H1 (cell line): ENCODE data around the gene EEF2. TPM values are rescaled to one million over a fixed set of nuclear protein-coding genes. Genes with fewer than 3 reads are reported as not detected.

ENCODE experiments used
- ASH2L ChIP-seq: fragments of 200-600, 300-600 bp; sonication (generic); IDR thresholded peaks from one replicate; pipeline ENCODE4 v1.7.1; 2017; ENCODE audit warnings: low read length
- JUND ChIP-seq: IDR thresholded peaks from 2 replicates; pipeline ENCODE4 v1.6.1; 2011; ENCODE audit warnings: mild to moderate bottlenecking, improper control_type of control experiment, low read length
- KDM1A ChIP-seq: fragments of 200-600, 300-600 bp; sonication (generic); IDR thresholded peaks from 2 replicates; pipeline ENCODE4 v1.7.1; 2016; ENCODE audit warnings: mild to moderate bottlenecking, low read length, borderline replicate concordance
- NRF1 ChIP-seq: IDR thresholded peaks from 2 replicates; pipeline ENCODE4 v1.6.1; 2011; ENCODE audit warnings: mild to moderate bottlenecking, low read depth, low read length, improper control_type of control experiment
- POLR2AphosphoS5 ChIP-seq: IDR thresholded peaks from 2 replicates; pipeline ENCODE4 v1.6.1; 2011; ENCODE audit warnings: low read depth, low read length
- YY1 ChIP-seq: IDR thresholded peaks from 2 replicates; pipeline ENCODE4 v1.6.1; 2011; ENCODE audit warnings: low read depth, mild to moderate bottlenecking, low read length
- polyA plus RNA-seq, 7 experiments: library from polyadenylated mRNA; depleted of rRNA in 3 of 7; stranded (reverse) in 5 of 7; unstranded in 2 of 7; fragments of >200 nt in 5 of 7; fragments of 200-250 nt in 2 of 7; gene quantifications; 1 replicate in 5 of 7; 2 replicates in 1 of 7; 4 replicates in 1 of 7; pipeline versions ENCODE4 v1.2.1 to v1.2.3, GENCODE V29; 2011 to 2013; ENCODE audit warnings: missing spikeins in 2 of 7, mixed read lengths in 2 of 7
- total RNA-seq: library from RNA; stranded (reverse); fragmentation: NEBNext Ultra II Directional; extraction: Animal tissue kit (Norgen Biotek cat#: 25700); gene quantifications from 2 replicates; pipeline ENCODE4 v1.2.1, GENCODE V29; 2021
- TF ChIP-seq, protein P1 (sequence below): fragments of 300-600 bp; sonication (generic); IDR thresholded peaks from 2 replicates; pipeline ENCODE4 v1.7.1; 2012; ENCODE audit warnings: low read length, moderate library complexity, mild to moderate bottlenecking, inconsistent platforms; ENCODE audit not compliant: insufficient replicate concordance
- TF ChIP-seq, protein P2 (sequence below), 3 experiments: IDR thresholded peaks; 1 replicate in 2 of 3; 2 replicates in 1 of 3; pipeline versions ENCODE4 v1.5.1 to v1.6.1; 2011; ENCODE audit warnings: low read length in 3 of 3, mild to moderate bottlenecking in 3 of 3, inconsistent platforms in 2 of 3, low read depth in 1 of 3, moderate library complexity in 1 of 3; ENCODE audit not compliant: insufficient read depth in 1 of 3; ENCODE audit errors: control extremely low read depth in 1 of 3

EEF2 gene
- total and polyA plus RNA-seq, 2 of the 8 experiments (the other 6 are each of a cell fraction or from before 2014, with no cell fraction given) = 1,554 to 3,380 TPM

DNA sequence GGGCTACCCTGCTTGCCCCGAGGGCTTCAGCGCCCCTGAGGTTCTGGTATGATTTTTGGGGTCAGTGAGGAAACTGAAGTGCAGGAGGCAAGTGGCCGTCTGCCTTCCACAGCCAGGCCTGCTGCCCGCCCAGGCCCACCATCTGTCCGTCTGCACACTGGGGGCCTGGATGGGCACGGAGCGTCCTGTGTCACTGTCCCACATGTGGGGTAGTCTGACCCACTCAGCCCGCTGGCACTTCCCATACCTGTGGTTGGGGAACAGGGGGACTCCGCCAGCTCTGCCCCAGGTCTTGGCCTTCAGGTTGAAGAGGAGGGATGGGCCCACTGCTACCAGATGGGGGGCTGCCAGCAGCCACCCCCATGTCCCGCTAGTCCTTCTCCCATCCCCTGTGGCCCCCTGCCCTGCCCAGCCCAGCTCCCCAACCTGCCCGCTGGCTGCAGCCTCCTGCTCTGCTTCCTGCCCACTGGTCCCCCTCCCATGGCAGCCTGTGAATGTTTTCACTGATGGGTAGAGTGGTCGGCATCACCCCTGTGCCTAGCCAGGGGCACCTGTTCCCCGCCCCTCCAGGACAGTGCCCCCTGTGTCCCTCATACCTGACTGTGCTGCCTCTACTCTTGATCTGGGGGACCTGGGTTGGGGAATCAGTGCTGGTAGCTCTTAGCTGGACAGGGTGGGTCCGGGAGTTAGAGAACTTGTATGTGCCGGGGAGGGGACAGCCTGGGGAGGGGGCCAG lies 31.8 kb upstream of the EEF2 start (continued):
- TF ChIP-seq, protein P1, sequence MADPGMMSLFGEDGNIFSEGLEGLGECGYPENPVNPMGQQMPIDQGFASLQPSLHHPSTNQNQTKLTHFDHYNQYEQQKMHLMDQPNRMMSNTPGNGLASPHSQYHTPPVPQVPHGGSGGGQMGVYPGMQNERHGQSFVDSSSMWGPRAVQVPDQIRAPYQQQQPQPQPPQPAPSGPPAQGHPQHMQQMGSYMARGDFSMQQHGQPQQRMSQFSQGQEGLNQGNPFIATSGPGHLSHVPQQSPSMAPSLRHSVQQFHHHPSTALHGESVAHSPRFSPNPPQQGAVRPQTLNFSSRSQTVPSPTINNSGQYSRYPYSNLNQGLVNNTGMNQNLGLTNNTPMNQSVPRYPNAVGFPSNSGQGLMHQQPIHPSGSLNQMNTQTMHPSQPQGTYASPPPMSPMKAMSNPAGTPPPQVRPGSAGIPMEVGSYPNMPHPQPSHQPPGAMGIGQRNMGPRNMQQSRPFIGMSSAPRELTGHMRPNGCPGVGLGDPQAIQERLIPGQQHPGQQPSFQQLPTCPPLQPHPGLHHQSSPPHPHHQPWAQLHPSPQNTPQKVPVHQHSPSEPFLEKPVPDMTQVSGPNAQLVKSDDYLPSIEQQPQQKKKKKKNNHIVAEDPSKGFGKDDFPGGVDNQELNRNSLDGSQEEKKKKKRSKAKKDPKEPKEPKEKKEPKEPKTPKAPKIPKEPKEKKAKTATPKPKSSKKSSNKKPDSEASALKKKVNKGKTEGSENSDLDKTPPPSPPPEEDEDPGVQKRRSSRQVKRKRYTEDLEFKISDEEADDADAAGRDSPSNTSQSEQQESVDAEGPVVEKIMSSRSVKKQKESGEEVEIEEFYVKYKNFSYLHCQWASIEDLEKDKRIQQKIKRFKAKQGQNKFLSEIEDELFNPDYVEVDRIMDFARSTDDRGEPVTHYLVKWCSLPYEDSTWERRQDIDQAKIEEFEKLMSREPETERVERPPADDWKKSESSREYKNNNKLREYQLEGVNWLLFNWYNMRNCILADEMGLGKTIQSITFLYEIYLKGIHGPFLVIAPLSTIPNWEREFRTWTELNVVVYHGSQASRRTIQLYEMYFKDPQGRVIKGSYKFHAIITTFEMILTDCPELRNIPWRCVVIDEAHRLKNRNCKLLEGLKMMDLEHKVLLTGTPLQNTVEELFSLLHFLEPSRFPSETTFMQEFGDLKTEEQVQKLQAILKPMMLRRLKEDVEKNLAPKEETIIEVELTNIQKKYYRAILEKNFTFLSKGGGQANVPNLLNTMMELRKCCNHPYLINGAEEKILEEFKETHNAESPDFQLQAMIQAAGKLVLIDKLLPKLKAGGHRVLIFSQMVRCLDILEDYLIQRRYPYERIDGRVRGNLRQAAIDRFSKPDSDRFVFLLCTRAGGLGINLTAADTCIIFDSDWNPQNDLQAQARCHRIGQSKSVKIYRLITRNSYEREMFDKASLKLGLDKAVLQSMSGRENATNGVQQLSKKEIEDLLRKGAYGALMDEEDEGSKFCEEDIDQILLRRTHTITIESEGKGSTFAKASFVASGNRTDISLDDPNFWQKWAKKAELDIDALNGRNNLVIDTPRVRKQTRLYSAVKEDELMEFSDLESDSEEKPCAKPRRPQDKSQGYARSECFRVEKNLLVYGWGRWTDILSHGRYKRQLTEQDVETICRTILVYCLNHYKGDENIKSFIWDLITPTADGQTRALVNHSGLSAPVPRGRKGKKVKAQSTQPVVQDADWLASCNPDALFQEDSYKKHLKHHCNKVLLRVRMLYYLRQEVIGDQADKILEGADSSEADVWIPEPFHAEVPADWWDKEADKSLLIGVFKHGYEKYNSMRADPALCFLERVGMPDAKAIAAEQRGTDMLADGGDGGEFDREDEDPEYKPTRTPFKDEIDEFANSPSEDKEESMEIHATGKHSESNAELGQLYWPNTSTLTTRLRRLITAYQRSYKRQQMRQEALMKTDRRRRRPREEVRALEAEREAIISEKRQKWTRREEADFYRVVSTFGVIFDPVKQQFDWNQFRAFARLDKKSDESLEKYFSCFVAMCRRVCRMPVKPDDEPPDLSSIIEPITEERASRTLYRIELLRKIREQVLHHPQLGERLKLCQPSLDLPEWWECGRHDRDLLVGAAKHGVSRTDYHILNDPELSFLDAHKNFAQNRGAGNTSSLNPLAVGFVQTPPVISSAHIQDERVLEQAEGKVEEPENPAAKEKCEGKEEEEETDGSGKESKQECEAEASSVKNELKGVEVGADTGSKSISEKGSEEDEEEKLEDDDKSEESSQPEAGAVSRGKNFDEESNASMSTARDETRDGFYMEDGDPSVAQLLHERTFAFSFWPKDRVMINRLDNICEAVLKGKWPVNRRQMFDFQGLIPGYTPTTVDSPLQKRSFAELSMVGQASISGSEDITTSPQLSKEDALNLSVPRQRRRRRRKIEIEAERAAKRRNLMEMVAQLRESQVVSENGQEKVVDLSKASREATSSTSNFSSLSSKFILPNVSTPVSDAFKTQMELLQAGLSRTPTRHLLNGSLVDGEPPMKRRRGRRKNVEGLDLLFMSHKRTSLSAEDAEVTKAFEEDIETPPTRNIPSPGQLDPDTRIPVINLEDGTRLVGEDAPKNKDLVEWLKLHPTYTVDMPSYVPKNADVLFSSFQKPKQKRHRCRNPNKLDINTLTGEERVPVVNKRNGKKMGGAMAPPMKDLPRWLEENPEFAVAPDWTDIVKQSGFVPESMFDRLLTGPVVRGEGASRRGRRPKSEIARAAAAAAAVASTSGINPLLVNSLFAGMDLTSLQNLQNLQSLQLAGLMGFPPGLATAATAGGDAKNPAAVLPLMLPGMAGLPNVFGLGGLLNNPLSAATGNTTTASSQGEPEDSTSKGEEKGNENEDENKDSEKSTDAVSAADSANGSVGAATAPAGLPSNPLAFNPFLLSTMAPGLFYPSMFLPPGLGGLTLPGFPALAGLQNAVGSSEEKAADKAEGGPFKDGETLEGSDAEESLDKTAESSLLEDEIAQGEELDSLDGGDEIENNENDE = no peak
- TF ChIP-seq NRF1 = no peak
- TF ChIP-seq JUND = no peak
- TF ChIP-seq ASH2L = no peak
- TF ChIP-seq, protein P2, sequence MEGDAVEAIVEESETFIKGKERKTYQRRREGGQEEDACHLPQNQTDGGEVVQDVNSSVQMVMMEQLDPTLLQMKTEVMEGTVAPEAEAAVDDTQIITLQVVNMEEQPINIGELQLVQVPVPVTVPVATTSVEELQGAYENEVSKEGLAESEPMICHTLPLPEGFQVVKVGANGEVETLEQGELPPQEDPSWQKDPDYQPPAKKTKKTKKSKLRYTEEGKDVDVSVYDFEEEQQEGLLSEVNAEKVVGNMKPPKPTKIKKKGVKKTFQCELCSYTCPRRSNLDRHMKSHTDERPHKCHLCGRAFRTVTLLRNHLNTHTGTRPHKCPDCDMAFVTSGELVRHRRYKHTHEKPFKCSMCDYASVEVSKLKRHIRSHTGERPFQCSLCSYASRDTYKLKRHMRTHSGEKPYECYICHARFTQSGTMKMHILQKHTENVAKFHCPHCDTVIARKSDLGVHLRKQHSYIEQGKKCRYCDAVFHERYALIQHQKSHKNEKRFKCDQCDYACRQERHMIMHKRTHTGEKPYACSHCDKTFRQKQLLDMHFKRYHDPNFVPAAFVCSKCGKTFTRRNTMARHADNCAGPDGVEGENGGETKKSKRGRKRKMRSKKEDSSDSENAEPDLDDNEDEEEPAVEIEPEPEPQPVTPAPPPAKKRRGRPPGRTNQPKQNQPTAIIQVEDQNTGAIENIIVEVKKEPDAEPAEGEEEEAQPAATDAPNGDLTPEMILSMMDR (IDR thresholded peaks at IDR 0.05; ENCODE audit: control extremely low read depth in 1 of 3, insufficient read depth in 1 of 3, low read depth in 1 of 3, low read length in 3 of 3) = no peak
- no peak for TF ChIP-seq YY1
- no peak for TF ChIP-seq KDM1A
- TF ChIP-seq POLR2AphosphoS5 = no peak
